A549 treated with AZD9567 at 1 μM for 4 hours (cell line): ENCODE results near the gene SRP14. TPM values are rescaled to one million over a fixed set of nuclear protein-coding genes. Genes with fewer than 3 reads are reported as not detected.

Source experiments
- total RNA-seq: library from RNA; stranded (reverse); fragments of 200-300 nt; extraction: Qiagen RNA extraction; gene quantifications from 5 replicates; pipeline ENCODE4 v1.2.3, GENCODE V29; 2022; ENCODE audit not compliant: insufficient read depth

Gene SRP14, protein sequence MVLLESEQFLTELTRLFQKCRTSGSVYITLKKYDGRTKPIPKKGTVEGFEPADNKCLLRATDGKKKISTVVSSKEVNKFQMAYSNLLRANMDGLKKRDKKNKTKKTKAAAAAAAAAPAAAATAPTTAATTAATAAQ
- 235 to 262 TPM (median 259 TPM) in 5 replicates for total RNA-seq

DNA sequence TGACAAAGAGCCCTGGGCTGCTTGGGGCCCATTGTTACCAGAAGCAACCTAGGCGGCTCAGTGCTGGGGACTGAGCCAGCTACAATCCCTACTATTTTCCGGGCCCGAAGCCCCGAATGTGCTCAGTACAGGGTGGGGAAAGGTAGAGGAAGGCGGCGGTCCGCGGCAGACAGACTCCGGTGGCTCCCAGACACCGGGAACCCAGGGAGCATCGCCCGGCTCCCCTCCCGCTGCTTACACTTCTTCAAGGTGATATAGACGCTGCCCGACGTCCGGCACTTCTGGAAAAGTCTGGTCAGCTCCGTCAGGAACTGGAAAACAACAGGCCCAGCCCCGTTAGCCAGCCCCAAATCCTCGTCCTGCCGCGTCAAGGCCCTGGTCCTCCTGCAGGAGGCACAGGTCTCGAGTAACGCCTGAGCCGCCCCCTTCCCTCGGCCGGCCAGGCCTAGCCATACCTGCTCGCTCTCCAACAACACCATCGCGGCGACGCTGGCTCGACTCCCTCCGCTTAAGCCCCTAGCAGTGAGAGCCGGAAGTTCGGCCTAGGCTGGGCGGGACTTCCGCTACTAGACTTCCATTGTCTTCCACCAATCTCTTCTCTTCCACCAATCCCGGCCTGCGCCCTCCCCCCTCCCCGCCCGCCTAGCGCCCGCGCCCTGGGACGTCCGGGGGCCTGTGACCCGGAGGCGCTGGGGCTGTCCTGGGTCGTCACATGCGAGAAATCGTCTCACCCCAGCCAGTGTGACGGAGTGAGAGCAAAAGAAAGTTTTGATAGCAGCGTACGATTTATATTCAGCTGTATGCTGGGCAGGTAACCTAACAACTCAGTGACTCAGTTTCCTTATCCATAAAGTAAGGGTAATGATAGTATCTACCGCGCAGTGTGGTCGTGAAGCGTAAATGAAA, at the start of gene SRP14:
SRP14 (minus strand) TSS at position 544 of the 906 bp plus-strand sequence; CDS start at position 479, 65 bp downstream.

Other genes starting within 250 kb of the SRP14 start
- 9.3 to 13.5 TPM (median 9.7 TPM) in 5 replicates for gene GPR176, start 118.9 kb downstream of the SRP14 start, total RNA-seq
- 14.8 to 18.0 TPM (median 17.0 TPM) in 5 replicates for gene EIF2AK4, start 105.1 kb downstream of the SRP14 start, total RNA-seq
- 0.42 to 1.4 TPM (median 1.2 TPM) in 5 replicates for gene BMF, start 69.7 kb upstream of the SRP14 start, total RNA-seq
- 24.6 to 27.6 TPM (median 25.8 TPM) in 5 replicates for gene BUB1B, start 121.9 kb upstream of the SRP14 start, total RNA-seq
- 0.16 to 0.31 TPM (median 0.24 TPM) in 4 of 5 replicates, not detected in the other for gene PAK6, start 199.9 kb upstream of the SRP14 start, total RNA-seq
- 0.14 to 0.35 TPM (median 0.34 TPM) in 4 of 5 replicates, not detected in the other for gene ANKRD63, start 243.9 kb upstream of the SRP14 start, total RNA-seq